GM12892 (cell line): Measurements from ENCODE around the gene MGAT5.
A peak's percentile ranks its signal among the peaks of the same experiment; 100 is the strongest.

Experiments
- DNase-seq: peaks from one replicate; pipeline ENCODE4 v3.0.0; 2011; ENCODE audit not compliant: insufficient read length
- FAIRE-seq: peaks from 2 replicates; lab custom pipeline; 2011; peaks lifted over from hg19 to GRCh38; lab: Jason Lieb, UNC
- POLR2A ChIP-seq: IDR thresholded peaks from 2 replicates; pipeline ENCODE4 v1.6.1; 2011; ENCODE audit warnings: low read depth, low read length, control low read depth
- POLR2AphosphoS5 ChIP-seq: IDR thresholded peaks from 2 replicates; pipeline ENCODE4 v1.6.1; 2011; ENCODE audit warnings: low read depth, low read length, control low read depth
- TAF1 ChIP-seq: IDR thresholded peaks from 2 replicates; pipeline ENCODE4 v1.6.1; 2011; ENCODE audit warnings: low read depth, mild to moderate bottlenecking, control low read depth, low read length, borderline replicate concordance

The MGAT5 gene

GRCh38 chr2:134401081-134401497 lies 147.2 kb downstream of the MGAT5 start:
- TF ChIP-seq POLR2A (no peak), POLR2AphosphoS5 (no peak), TAF1 (no peak)
- DNase-seq (no peak), FAIRE-seq (no peak)

GRCh38 chr2:134401789-134402188 lies 147.9 kb downstream of the MGAT5 start:
- TF ChIP-seq POLR2A (no peak), TAF1 (no peak), POLR2AphosphoS5 (no peak)
- DNase-seq (no peak), FAIRE-seq (no peak)

GRCh38 chr2:134402410-134402809 lies 148.5 kb downstream of the MGAT5 start:
- FAIRE-seq (no peak), DNase-seq (no peak)
- no peak for TF ChIP-seq TAF1

- DNase-seq = no peak
- FAIRE-seq = no peak
- TF ChIP-seq TAF1 (no peak), POLR2AphosphoS5 (no peak), POLR2A (no peak)
Observed at GRCh38 chr2:134405611-134406081, 151.8 kb downstream of the MGAT5 start.

- TF ChIP-seq TAF1 = no peak
- TF ChIP-seq POLR2A = no peak
- TF ChIP-seq POLR2AphosphoS5 = no peak
- no peak for DNase-seq
- FAIRE-seq = no peak
Observed at GRCh38 chr2:134406311-134406710, 152.4 kb downstream of the MGAT5 start.

GRCh38 chr2:134406736-134407135 lies 152.9 kb downstream of the MGAT5 start:
- DNase-seq (no peak), FAIRE-seq (no peak)

GRCh38 chr2:134407154-134407890 lies 153.4 kb downstream of the MGAT5 start:
- no peak for DNase-seq
- FAIRE-seq = no peak
- no peak for TF ChIP-seq POLR2A

More at GRCh38 chr2:134406736-134407135, 152.9 kb downstream of the MGAT5 start:
- TF ChIP-seq TAF1 = no peak
- no peak for TF ChIP-seq POLR2A
- TF ChIP-seq POLR2AphosphoS5 = no peak

- FAIRE-seq (peak; percentile 54), DNase-seq (no peak)
- TF ChIP-seq POLR2A (no peak), TAF1 (no peak), POLR2AphosphoS5 (no peak)
Observed at GRCh38 chr2:134408386-134408785, 154.5 kb downstream of the MGAT5 start.

- TF ChIP-seq TAF1 (no peak), POLR2AphosphoS5 (no peak)
- FAIRE-seq (no peak), DNase-seq (no peak)
Observed at GRCh38 chr2:134408791-134409190, 154.9 kb downstream of the MGAT5 start.

GRCh38 chr2:134410006-134410405 lies 156.1 kb downstream of the MGAT5 start:
- DNase-seq (no peak), FAIRE-seq (no peak)
- TF ChIP-seq TAF1 = no peak
- TF ChIP-seq POLR2A = no peak
- no peak for TF ChIP-seq POLR2AphosphoS5

- FAIRE-seq (no peak), DNase-seq (no peak)
- TF ChIP-seq POLR2A = no peak
- TF ChIP-seq TAF1 = no peak
- no peak for TF ChIP-seq POLR2AphosphoS5
Observed at GRCh38 chr2:134410831-134411231, 157.0 kb downstream of the MGAT5 start.

GRCh38 chr2:134411279-134411827 lies 157.5 kb downstream of the MGAT5 start:
- DNase-seq (no peak), FAIRE-seq (no peak)
- TF ChIP-seq POLR2A = no peak
- TF ChIP-seq TAF1 = no peak
- no peak for TF ChIP-seq POLR2AphosphoS5
